GM12878 (cell line): ENCODE results near the gene SLC9C1. TPM values are rescaled to one million over a fixed set of nuclear protein-coding genes. Genes with fewer than 3 reads are reported as not detected.
A peak's percentile ranks its signal among the peaks of the same experiment; 100 is the strongest.

Experiments
- PKNOX1 ChIP-seq: fragments of 450-650 bp; IDR thresholded peaks from 2 replicates; pipeline ENCODE4 v1.6.1; 2016; ENCODE audit warnings: mild to moderate bottlenecking
- POLR2AphosphoS5 ChIP-seq: IDR thresholded peaks from 2 replicates; pipeline ENCODE4 v1.6.1; 2011; ENCODE audit warnings: mild to moderate bottlenecking, low read length, inconsistent platforms
- PRDM15 ChIP-seq: fragments of 450-650 bp; formaldehyde crosslinking; IDR thresholded peaks from 2 replicates; pipeline ENCODE4 v1.4.0; 2020; ENCODE audit warnings: mild to moderate bottlenecking, moderate library complexity
- SKIL ChIP-seq: fragments of 450-650 bp; IDR thresholded peaks from 2 replicates; pipeline ENCODE4 v1.6.1; 2017; ENCODE audit warnings: mild to moderate bottlenecking, low read depth, inconsistent platforms; ENCODE audit not compliant: poor library complexity, severe bottlenecking
- SPI1 ChIP-seq: IDR thresholded peaks from 2 replicates; pipeline ENCODE4 v1.6.1; 2011; ENCODE audit warnings: low read depth, mild to moderate bottlenecking, low read length, moderate library complexity, borderline replicate concordance; ENCODE audit not compliant: insufficient read depth
- SREBF2 ChIP-seq: IDR thresholded peaks from 2 replicates; pipeline ENCODE4 v1.6.1; 2012; ENCODE audit warnings: mild to moderate bottlenecking, low read length
- TBL1XR1 ChIP-seq: IDR thresholded peaks from 2 replicates; pipeline ENCODE4 v1.6.1; 2012; ENCODE audit warnings: low read depth, low read length, improper control_type of control experiment
- ZNF687 ChIP-seq: fragments of 450-650 bp; IDR thresholded peaks from 2 replicates; pipeline ENCODE4 v1.6.1; 2017; ENCODE audit warnings: mild to moderate bottlenecking, moderate library complexity
- polyA plus RNA-seq, 11 experiments: library from polyadenylated mRNA; depleted of rRNA in 4 of 11; unstranded in 6 of 11; stranded (reverse) in 5 of 11; fragments of >200 nt; fragmentation: Nextera tagmentation in 4 of 11; fragmentation: Illumina TruSeq in 1 of 11; extraction: Ambion mirVana in 4 of 11; extraction: Trizol in 1 of 11; gene quantifications; 1 replicate in 1 of 11; 2 replicates in 10 of 11; pipeline versions ENCODE4 v1.2.1 to v1.2.3, GENCODE V29; 2011 to 2016; ENCODE audit warnings: inconsistent platforms in 2 of 11, missing spikeins in 2 of 11, low read depth in 1 of 11
- total RNA-seq, 4 experiments: library from RNA; depleted of rRNA in 3 of 4; stranded (reverse); fragments of >200 nt in 3 of 4; fragmentation: Illumina TruSeq in 1 of 4; extraction: Trizol in 1 of 4; gene quantifications; 2 replicates each; pipeline versions ENCODE4 v1.2.1 to v1.2.3, GENCODE V29; 2013 to 2021

The SLC9C1 gene
- total and polyA plus RNA-seq, 10 of the 15 experiments (the other 5 are each of a cell fraction or from before 2014, with no cell fraction given): not detected

GRCh38 chr3:112123548-112123947 lies 170.5 kb downstream of the SLC9C1 start (continued):
- TF ChIP-seq PRDM15 (no peak), SKIL (peak; percentile 7), ZNF687 (peak; percentile 93), SREBF2 (no peak), SPI1 (peak; percentile 84), POLR2AphosphoS5 (peak; percentile 64), PKNOX1 (peak; percentile 78; the same call in 1 of the 2 replicates), TBL1XR1 (no peak)
